IMR-90 (cell line): ENCODE data around the gene FBXL14. TPM values are rescaled to one million over a fixed set of nuclear protein-coding genes. Genes with fewer than 3 reads are reported as not detected.

Experiments used
- ATAC-seq: fragments of 200-7000 bp; cut with Tn5 transposase; 2 replicates; pipeline ENCODE4 v1.9.1; 2020; ENCODE audit warnings: low read depth, mild to moderate bottlenecking, moderate library complexity
- BruUV-seq: library from RNA; stranded (reverse); fragments of 400-500 nt; replicated peaks from 2 replicates; lab custom pipeline; 2021; lab: Mats Ljungman, UMichigan
- CTCF ChIA-PET: fragments of 300-600 bp; formaldehyde crosslinking; extraction: SDS; loops from one replicate; lab custom pipeline; 2021; ENCODE audit warnings: antibody characterized with exemption; lab: Yijun Ruan, JAX
- POLR2A ChIA-PET: fragments of 300-600 bp; sonication (Branson Sonifier 250); formaldehyde crosslinking; loops from one replicate; lab custom pipeline; 2022; ENCODE audit warnings: antibody characterized with exemption; ENCODE audit not compliant: unreplicated experiment; lab: Charles Lee
- DNase-seq: peaks from one replicate; pipeline ENCODE4 v3.0.0; 2013
- H2AFZ ChIP-seq: replicated peaks from 2 replicates; pipeline ENCODE3; 2013; ENCODE audit warnings: low read length, mild to moderate bottlenecking; ENCODE audit not compliant: poor library complexity
- H2AK5ac ChIP-seq: 2 replicates; pipeline ENCODE4 v1.6.1; 2013; ENCODE audit warnings: low read depth, low read length, inconsistent platforms
- H2AK9ac ChIP-seq: replicated peaks from 2 replicates; pipeline ENCODE3; 2013; ENCODE audit warnings: mild to moderate bottlenecking, low read depth, low read length, moderate library complexity; ENCODE audit not compliant: poor library complexity
- H2BK120ac ChIP-seq: 2 replicates; pipeline ENCODE4 v1.6.1; 2013; ENCODE audit warnings: low read depth, low read length, inconsistent platforms
- H2BK15ac ChIP-seq: 3 replicates; pipeline ENCODE4 v1.6.1; 2013; ENCODE audit warnings: low read depth, low read length, inconsistent platforms
- H2BK20ac ChIP-seq: 2 replicates; pipeline ENCODE4 v1.6.1; 2013; ENCODE audit warnings: low read depth, mild to moderate bottlenecking, inconsistent platforms, low read length, moderate library complexity
- H2BK5ac ChIP-seq: 2 replicates; pipeline ENCODE4 v1.6.1; 2013; ENCODE audit warnings: mild to moderate bottlenecking, low read depth, low read length, inconsistent platforms; ENCODE audit not compliant: poor library complexity, severe bottlenecking
- H3K14ac ChIP-seq: replicated peaks from 2 replicates; pipeline ENCODE4 v1.6.1; 2013; ENCODE audit warnings: low read depth, low read length, inconsistent platforms
- H3K18ac ChIP-seq: 2 replicates; pipeline ENCODE4 v1.6.1; 2013; ENCODE audit warnings: low read depth, low read length, control low read depth
- H3K23ac ChIP-seq: 2 replicates; pipeline ENCODE4 v1.6.1; 2013; ENCODE audit warnings: low read depth, low read length, inconsistent platforms
- H3K27ac ChIP-seq: 2 replicates; pipeline ENCODE4 v1.5.1; 2013; ENCODE audit warnings: mild to moderate bottlenecking, control low read depth, low read length; ENCODE audit not compliant: insufficient read depth
- H3K27me3 ChIP-seq: 2 replicates; pipeline ENCODE4 v1.6.1; 2013; ENCODE audit warnings: low read length; ENCODE audit not compliant: control insufficient read depth, insufficient read depth
- H3K36me3 ChIP-seq: 2 replicates; pipeline ENCODE4 v1.6.1; 2013; ENCODE audit warnings: low read length, mixed read lengths; ENCODE audit not compliant: control insufficient read depth, insufficient read depth
- H3K4ac ChIP-seq: 2 replicates; pipeline ENCODE4 v1.6.1; 2013; ENCODE audit warnings: low read depth, low read length, inconsistent platforms
- H3K4me1 ChIP-seq: 2 replicates; pipeline ENCODE4 v1.6.1; 2013; ENCODE audit warnings: low read length, mixed read lengths; ENCODE audit not compliant: control insufficient read depth, insufficient read depth
- H3K4me2 ChIP-seq: 2 replicates; pipeline ENCODE4 v1.6.1; 2013; ENCODE audit warnings: low read depth, mild to moderate bottlenecking, control low read depth, low read length, moderate library complexity
- H3K4me3 ChIP-seq: 2 replicates; pipeline ENCODE4 v1.5.1; 2013; ENCODE audit warnings: low read depth, mild to moderate bottlenecking, control low read depth, low read length, moderate library complexity; ENCODE audit not compliant: insufficient read depth
- H3K56ac ChIP-seq: 2 replicates; pipeline ENCODE4 v1.6.1; 2013; ENCODE audit warnings: low read length, inconsistent platforms; ENCODE audit not compliant: insufficient read depth; ENCODE audit errors: extremely low read depth
- H3K79me1 ChIP-seq, 2 experiments: 2 replicates each; pipeline ENCODE4 v1.6.1; 2013; ENCODE audit warnings: low read length in 2 of 2, inconsistent platforms in 1 of 2, low read depth in 1 of 2
- H3K9ac ChIP-seq: 2 replicates; pipeline ENCODE4 v1.6.1; 2013; ENCODE audit warnings: low read depth, low read length, control low read depth
- H3K9me1 ChIP-seq: 2 replicates; pipeline ENCODE4 v1.6.1; 2013; ENCODE audit warnings: low read length, inconsistent platforms; ENCODE audit not compliant: insufficient read depth
- H3K9me3 ChIP-seq: 2 replicates; pipeline ENCODE4 v1.6.1; 2013; ENCODE audit warnings: low read length; ENCODE audit not compliant: control insufficient read depth, insufficient read depth
- H4K20me1 ChIP-seq: 2 replicates; pipeline ENCODE4 v1.6.1; 2013; ENCODE audit warnings: low read length, inconsistent platforms; ENCODE audit not compliant: insufficient read depth
- H4K5ac ChIP-seq: 2 replicates; pipeline ENCODE4 v1.6.1; 2013; ENCODE audit warnings: mild to moderate bottlenecking, low read depth, low read length, control low read depth
- H4K8ac ChIP-seq, 2 experiments: 2 replicates each; pipeline ENCODE4 v1.6.1; 2013; ENCODE audit warnings: low read depth in 2 of 2, low read length in 2 of 2, control low read depth in 1 of 2, inconsistent platforms in 1 of 2
- H4K91ac ChIP-seq: 2 replicates; pipeline ENCODE4 v1.6.1; 2013; ENCODE audit warnings: low read depth, low read length, inconsistent platforms; ENCODE audit not compliant: insufficient read depth
- BHLHE40 ChIP-seq: fragments of 150-350 bp; IDR thresholded peaks from 2 replicates; pipeline ENCODE4 v1.6.1; 2016; ENCODE audit warnings: mild to moderate bottlenecking, low read depth, low read length
- CEBPB ChIP-seq: IDR thresholded peaks from 2 replicates; pipeline ENCODE4 v1.6.1; 2012; ENCODE audit warnings: low read depth, low read length, improper control_type of control experiment
- CHD1 ChIP-seq: IDR thresholded peaks from 2 replicates; pipeline ENCODE4 v1.6.1; 2012; ENCODE audit warnings: low read depth, low read length, improper control_type of control experiment
- FOS ChIP-seq: fragments of 150-350 bp; IDR thresholded peaks from 2 replicates; pipeline ENCODE4 v1.6.1; 2016; ENCODE audit warnings: low read depth, low read length
- MAFK ChIP-seq: IDR thresholded peaks from 2 replicates; pipeline ENCODE4 v1.6.1; 2012; ENCODE audit warnings: low read depth, low read length, improper control_type of control experiment
- MAZ ChIP-seq: IDR thresholded peaks from 2 replicates; pipeline ENCODE4 v1.6.1; 2012; ENCODE audit warnings: low read depth, mild to moderate bottlenecking, low read length, improper control_type of control experiment, moderate library complexity, borderline replicate concordance
- MXI1 ChIP-seq: IDR thresholded peaks from 2 replicates; pipeline ENCODE4 v1.6.1; 2012; ENCODE audit warnings: low read depth, mild to moderate bottlenecking, low read length, moderate library complexity, borderline replicate concordance
- NFE2L2 ChIP-seq: fragments of 150-350 bp; IDR thresholded peaks from 2 replicates; pipeline ENCODE4 v1.6.1; 2016; ENCODE audit warnings: low read depth, mild to moderate bottlenecking, low read length
- POLR2A ChIP-seq: IDR thresholded peaks from 2 replicates; pipeline ENCODE4 v1.6.1; 2012; ENCODE audit warnings: mild to moderate bottlenecking, low read depth, low read length
- RAD21 ChIP-seq: IDR thresholded peaks from 2 replicates; pipeline ENCODE4 v1.6.1; 2012; ENCODE audit warnings: low read length, improper control_type of control experiment
- RCOR1 ChIP-seq: IDR thresholded peaks from 2 replicates; pipeline ENCODE4 v1.6.1; 2012; ENCODE audit warnings: mild to moderate bottlenecking, low read length, improper control_type of control experiment; ENCODE audit not compliant: insufficient replicate concordance
- RFX5 ChIP-seq: IDR thresholded peaks from 2 replicates; pipeline ENCODE4 v1.8.0; 2012; ENCODE audit warnings: low read depth, mild to moderate bottlenecking, low read length, moderate library complexity
- SMC3 ChIP-seq: fragments of 150-350 bp; IDR thresholded peaks from 2 replicates; pipeline ENCODE4 v1.6.1; 2016; ENCODE audit warnings: low read depth, mild to moderate bottlenecking, antibody characterized with exemption, low read length, moderate library complexity
- WGBS, 2 experiments: methylation state at CpG; one replicate each; pipeline versions ENCODE4 v1.1.5 to v1.1.7; 2013; ENCODE audit warnings: missing lambda C conversion rate in 2 of 2; ENCODE audit not compliant: insufficient read length in 1 of 2; ENCODE audit errors: extremely low coverage in 2 of 2; 5-methylcytosine and 5-hydroxymethylcytosine counted together
- dilution Hi-C: fragments of 300-500 bp; cut with HindIII; formaldehyde crosslinking; loops from one replicate; pipeline ENCODE4 v1.14.3; 2018; ENCODE audit warnings: low sequenced_read_pairs; ENCODE audit not compliant: unreplicated experiment
- in situ Hi-C: fragments of 300-500 bp; cut with MboI; formaldehyde crosslinking; loops from 3 replicates; pipeline ENCODE4 v1.14.3; 2019; ENCODE audit warnings: low sequenced_read_pairs, inconsistent platforms, mixed read lengths
- intact Hi-C: fragments of 100-400 bp; cut with micrococcal nuclease; formaldehyde crosslinking; loops from 2 replicates; pipeline ENCODE4 v1.10.0; 2022
- polyA plus RNA-seq, 3 experiments: library from polyadenylated mRNA; depleted of rRNA; stranded (reverse); fragments of >200 nt; gene quantifications; 2 replicates each; pipeline ENCODE4 v1.2.3, GENCODE V29; 2012; ENCODE audit warnings: low replicate concordance in 1 of 3
- total RNA-seq: library from RNA; depleted of rRNA; stranded (reverse); fragments of >200 nt; gene quantifications from 2 replicates; pipeline ENCODE4 v1.2.3, GENCODE V29; 2012
- TF ChIP-seq, protein P1 (sequence below): conservative IDR thresholded peaks from 2 replicates; pipeline ENCODE4 v1.5.1; 2012; ENCODE audit warnings: mild to moderate bottlenecking, low read depth, low read length, improper control_type of control experiment
- TF ChIP-seq, protein P2 (sequence below): fragments of 150-350 bp; IDR thresholded peaks from 2 replicates; pipeline ENCODE4 v1.6.1; 2016; ENCODE audit warnings: low read depth, mild to moderate bottlenecking, low read length, moderate library complexity, borderline replicate concordance
- TF ChIP-seq, protein P3 (sequence below): fragments of 150-350 bp; IDR thresholded peaks from 2 replicates; pipeline ENCODE4 v1.6.1; 2017; ENCODE audit warnings: mild to moderate bottlenecking, antibody characterized with exemption, low read length, low read depth

Gene FBXL14
- total and polyA plus RNA-seq, 2 of the 4 experiments (the other 2 are of a cell fraction) = 4.7 to 7.3 TPM

DNA sequence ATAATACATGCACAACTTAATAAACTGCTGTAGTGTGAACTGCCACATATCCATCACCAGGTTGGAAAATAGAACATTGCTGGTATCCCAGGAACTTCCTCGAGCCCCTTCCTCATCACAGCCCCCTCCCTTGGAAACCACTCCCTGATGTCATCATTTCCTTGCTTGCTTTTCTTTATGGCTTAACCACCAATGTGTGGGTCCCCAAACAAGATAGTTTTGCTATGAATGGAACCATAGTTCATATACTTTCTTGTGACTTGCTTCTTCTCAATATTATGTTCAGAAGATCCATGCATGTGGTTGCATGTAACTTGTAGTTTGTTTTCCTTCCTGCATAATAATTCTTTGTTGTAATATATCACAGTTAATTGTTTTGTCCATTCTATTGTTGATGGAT is 25.7 kb upstream of the FBXL14 start:
- CTCF ChIA-PET = no interaction called here
- Histone ChIP-seq H3K18ac (no peak overlapping the region), H3K4me3 (no peak overlapping the region), H3K79me1 (peaks cover 34 to 82% of the 10 kb centered on the region in 2 experiments), H4K91ac (no peak overlapping the region), H3K9me3 (no peaks in the 10 kb centered on the region), H2BK5ac (no peak overlapping the region), H3K14ac (no peak overlapping the region), H3K23ac (no peak overlapping the region), H2BK15ac (no peak overlapping the region), H3K4ac (no peak overlapping the region), H4K8ac (no peak overlapping the region), H3K56ac (no peak overlapping the region), H3K27me3 (no peaks in the 10 kb centered on the region), H2AK9ac (no peak overlapping the region), H4K5ac (no peak overlapping the region), H3K4me1 (peaks cover 3% of the 10 kb centered on the region), H3K4me2 (no peak overlapping the region), H3K9ac (no peak overlapping the region), H2AK5ac (no peak overlapping the region), H2BK120ac (no peak overlapping the region), H2BK20ac (no peak overlapping the region), H2AFZ (no peak overlapping the region), H3K27ac (no peak overlapping the region), H4K20me1 (peaks cover 17% of the 10 kb centered on the region; the same call in 1 of the 2 replicates), H3K36me3 (no peaks in the 10 kb centered on the region), H3K9me1 (peaks cover 12% of the 10 kb centered on the region)
- intact Hi-C loops (no loop called here), in situ Hi-C loops (no loop called here), dilution Hi-C loops (no loop called here)
- no CpG with 5 or more reads among the region's 1 CpG for WGBS, 2 experiments
- no peak for ATAC-seq
- no peak for TF ChIP-seq BHLHE40
- no peak for TF ChIP-seq MXI1
- no peak for TF ChIP-seq CHD1
- TF ChIP-seq RCOR1 = no peak
- TF ChIP-seq, protein P1, sequence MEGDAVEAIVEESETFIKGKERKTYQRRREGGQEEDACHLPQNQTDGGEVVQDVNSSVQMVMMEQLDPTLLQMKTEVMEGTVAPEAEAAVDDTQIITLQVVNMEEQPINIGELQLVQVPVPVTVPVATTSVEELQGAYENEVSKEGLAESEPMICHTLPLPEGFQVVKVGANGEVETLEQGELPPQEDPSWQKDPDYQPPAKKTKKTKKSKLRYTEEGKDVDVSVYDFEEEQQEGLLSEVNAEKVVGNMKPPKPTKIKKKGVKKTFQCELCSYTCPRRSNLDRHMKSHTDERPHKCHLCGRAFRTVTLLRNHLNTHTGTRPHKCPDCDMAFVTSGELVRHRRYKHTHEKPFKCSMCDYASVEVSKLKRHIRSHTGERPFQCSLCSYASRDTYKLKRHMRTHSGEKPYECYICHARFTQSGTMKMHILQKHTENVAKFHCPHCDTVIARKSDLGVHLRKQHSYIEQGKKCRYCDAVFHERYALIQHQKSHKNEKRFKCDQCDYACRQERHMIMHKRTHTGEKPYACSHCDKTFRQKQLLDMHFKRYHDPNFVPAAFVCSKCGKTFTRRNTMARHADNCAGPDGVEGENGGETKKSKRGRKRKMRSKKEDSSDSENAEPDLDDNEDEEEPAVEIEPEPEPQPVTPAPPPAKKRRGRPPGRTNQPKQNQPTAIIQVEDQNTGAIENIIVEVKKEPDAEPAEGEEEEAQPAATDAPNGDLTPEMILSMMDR = no peak
- TF ChIP-seq FOS = no peak
- TF ChIP-seq RAD21 = no peak
- no peak for TF ChIP-seq NFE2L2
- no peak for TF ChIP-seq MAFK
- TF ChIP-seq, protein P2, sequence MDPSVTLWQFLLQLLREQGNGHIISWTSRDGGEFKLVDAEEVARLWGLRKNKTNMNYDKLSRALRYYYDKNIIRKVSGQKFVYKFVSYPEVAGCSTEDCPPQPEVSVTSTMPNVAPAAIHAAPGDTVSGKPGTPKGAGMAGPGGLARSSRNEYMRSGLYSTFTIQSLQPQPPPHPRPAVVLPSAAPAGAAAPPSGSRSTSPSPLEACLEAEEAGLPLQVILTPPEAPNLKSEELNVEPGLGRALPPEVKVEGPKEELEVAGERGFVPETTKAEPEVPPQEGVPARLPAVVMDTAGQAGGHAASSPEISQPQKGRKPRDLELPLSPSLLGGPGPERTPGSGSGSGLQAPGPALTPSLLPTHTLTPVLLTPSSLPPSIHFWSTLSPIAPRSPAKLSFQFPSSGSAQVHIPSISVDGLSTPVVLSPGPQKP = no peak
- no peak for TF ChIP-seq MAZ
- no peak for TF ChIP-seq RFX5
- TF ChIP-seq POLR2A = no peak
- TF ChIP-seq, protein P3, sequence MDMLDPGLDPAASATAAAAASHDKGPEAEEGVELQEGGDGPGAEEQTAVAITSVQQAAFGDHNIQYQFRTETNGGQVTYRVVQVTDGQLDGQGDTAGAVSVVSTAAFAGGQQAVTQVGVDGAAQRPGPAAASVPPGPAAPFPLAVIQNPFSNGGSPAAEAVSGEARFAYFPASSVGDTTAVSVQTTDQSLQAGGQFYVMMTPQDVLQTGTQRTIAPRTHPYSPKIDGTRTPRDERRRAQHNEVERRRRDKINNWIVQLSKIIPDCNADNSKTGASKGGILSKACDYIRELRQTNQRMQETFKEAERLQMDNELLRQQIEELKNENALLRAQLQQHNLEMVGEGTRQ = no peak
- no peak for TF ChIP-seq SMC3
- no peak for TF ChIP-seq CEBPB
- no TSS peak for BruUV-seq
- no peak for DNase-seq
- POLR2A ChIA-PET = no interaction called here
